Measurements from ENCODE around the gene RET. TPM values are rescaled to one million over a fixed set of nuclear protein-coding genes. Genes with fewer than 3 reads are reported as not detected.

RET gene
- total RNA-seq, 4 donors from 2014 or later = 1.4 to 3.9 (median 1.8) TPM

GRCh38 chr10:43132867-43133787, 56.3 kb downstream of the RET start:
- H3K4me3 ChIP-seq = no peak overlapping the region
- no peak for ATAC-seq
- H3K9me3 ChIP-seq = no peaks in the 10 kb centered on the region
- no peaks in the 10 kb centered on the region for H3K27me3 ChIP-seq
- TF ChIP-seq CTCF (IDR thresholded peaks at IDR 0.05) = no peak
- TF ChIP-seq POLR2A (IDR thresholded peaks at IDR 0.05) = no peak
- TF ChIP-seq EP300 (IDR thresholded peaks at IDR 0.05) = no peak
- no peak for TF ChIP-seq POLR2AphosphoS5 (IDR thresholded peaks at IDR 0.05)
- no peak overlapping the region for H3K27ac ChIP-seq
- 65 to 91% methylated on average over 3 of the region's 3 CpGs for WGBS, 2 donors (ENCODE audit: low coverage in 1 of 2)
- H3K36me3 ChIP-seq = no peaks in the 10 kb centered on the region
- peaks cover 0 to 16% (median 5%) of the 10 kb centered on the region in 3 donors for H3K4me1 ChIP-seq

- 86% methylated on average over 5 of the region's 5 CpGs for WGBS, 2 donors (ENCODE audit: low coverage in 1 of 2)
- no peak for TF ChIP-seq CTCF (IDR thresholded peaks at IDR 0.05)
- TF ChIP-seq EP300 (IDR thresholded peaks at IDR 0.05) = no peak
- TF ChIP-seq POLR2A (IDR thresholded peaks at IDR 0.05) = no peak
- TF ChIP-seq POLR2AphosphoS5 (IDR thresholded peaks at IDR 0.05) = no peak
- Histone ChIP-seq H3K9me3 (no peaks in the 10 kb centered on the region), H3K4me1 (peaks cover 0 to 22% (median 5%) of the 10 kb centered on the region in 3 donors), H3K27me3 (no peaks in the 10 kb centered on the region), H3K4me3 (no peak overlapping the region), H3K36me3 (no peaks in the 10 kb centered on the region), H3K27ac (no peak overlapping the region)
- no peak for ATAC-seq
Measured at GRCh38 chr10:43134126-43134905, 57.4 kb downstream of the RET start.

GRCh38 chr10:43135064-43135463, 58.2 kb downstream of the RET start:
- ATAC-seq = no peak
- peaks cover 0 to 30% (median 11%) of the 10 kb centered on the region in 3 donors for H3K4me1 ChIP-seq
- H3K27me3 ChIP-seq = no peaks in the 10 kb centered on the region
- TF ChIP-seq EP300 (IDR thresholded peaks at IDR 0.05) = no peak
- no peak for TF ChIP-seq CTCF (IDR thresholded peaks at IDR 0.05)
- WGBS, 2 donors (ENCODE audit: low coverage in 1 of 2) = 97 to 100% methylated on average over 5 of the region's 5 CpGs
- H3K27ac ChIP-seq = no peak overlapping the region
- no peaks in the 10 kb centered on the region for H3K36me3 ChIP-seq
- no peak overlapping the region for H3K4me3 ChIP-seq
- no peaks in the 10 kb centered on the region for H3K9me3 ChIP-seq

GRCh38 chr10:43135656-43136055, 58.8 kb downstream of the RET start:
- Histone ChIP-seq H3K27ac (no peak overlapping the region), H3K36me3 (no peaks in the 10 kb centered on the region), H3K27me3 (no peaks in the 10 kb centered on the region), H3K4me1 (peaks cover 0 to 36% (median 12%) of the 10 kb centered on the region in 3 donors), H3K9me3 (no peaks in the 10 kb centered on the region), H3K4me3 (no peak overlapping the region)
- no peak for ATAC-seq
- TF ChIP-seq EP300 (IDR thresholded peaks at IDR 0.05) (no peak), POLR2AphosphoS5 (IDR thresholded peaks at IDR 0.05) (no peak), CTCF (IDR thresholded peaks at IDR 0.05) (no peak), POLR2A (IDR thresholded peaks at IDR 0.05) (no peak)
- WGBS, 2 donors (ENCODE audit: low coverage in 1 of 2) = 73 to 80% methylated on average over 2 of the region's 2 CpGs
